DOHH2 (cell line): ENCODE data around the gene PHF8.

Experiments
- EZH2phosphoT487 ChIP-seq: fragments of 200-600 bp; sonication (generic); IDR thresholded peaks from 2 replicates; pipeline ENCODE4 v1.6.1; 2017; ENCODE audit warnings: borderline replicate concordance, mild to moderate bottlenecking, antibody characterized with exemption, low read length, moderate library complexity, mixed read lengths
- TF ChIP-seq, protein P1 (sequence below): fragments of 200-600 bp; sonication (generic); IDR thresholded peaks from one replicate; pipeline ENCODE4 v1.5.1; 2014; ENCODE audit warnings: antibody characterized with exemption, mild to moderate bottlenecking, low read depth, low read length; ENCODE audit not compliant: poor library complexity, severe bottlenecking

DNA sequence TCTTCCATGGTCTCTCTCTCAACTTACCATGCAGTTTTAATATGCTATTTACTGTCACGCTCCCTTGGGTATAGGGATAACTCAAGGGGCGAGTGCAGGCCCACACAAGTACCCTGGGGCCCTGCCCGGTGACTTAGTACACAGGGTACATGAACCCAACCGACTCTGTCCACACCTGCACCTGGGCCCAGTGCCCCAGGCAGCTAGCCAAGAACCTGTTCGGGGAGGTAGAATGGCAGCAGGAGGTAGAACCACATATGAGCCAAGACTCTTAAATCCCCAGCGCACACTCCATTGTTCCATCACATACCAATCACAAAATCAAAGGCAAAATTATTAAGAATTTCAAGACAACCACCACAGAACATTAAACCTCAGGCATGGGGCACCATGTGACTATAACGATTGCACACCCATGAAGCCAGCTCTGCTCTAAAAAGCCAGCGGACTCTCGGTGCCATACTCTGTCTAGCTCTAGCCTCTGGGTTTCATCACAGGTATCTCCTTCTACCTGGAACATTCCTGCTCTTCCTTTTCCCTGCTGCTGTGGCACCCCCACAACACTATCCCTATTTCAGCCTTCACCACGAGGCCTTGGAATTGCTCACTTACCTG, 14.6 kb downstream of the PHF8 start:
- TF ChIP-seq, protein P1, sequence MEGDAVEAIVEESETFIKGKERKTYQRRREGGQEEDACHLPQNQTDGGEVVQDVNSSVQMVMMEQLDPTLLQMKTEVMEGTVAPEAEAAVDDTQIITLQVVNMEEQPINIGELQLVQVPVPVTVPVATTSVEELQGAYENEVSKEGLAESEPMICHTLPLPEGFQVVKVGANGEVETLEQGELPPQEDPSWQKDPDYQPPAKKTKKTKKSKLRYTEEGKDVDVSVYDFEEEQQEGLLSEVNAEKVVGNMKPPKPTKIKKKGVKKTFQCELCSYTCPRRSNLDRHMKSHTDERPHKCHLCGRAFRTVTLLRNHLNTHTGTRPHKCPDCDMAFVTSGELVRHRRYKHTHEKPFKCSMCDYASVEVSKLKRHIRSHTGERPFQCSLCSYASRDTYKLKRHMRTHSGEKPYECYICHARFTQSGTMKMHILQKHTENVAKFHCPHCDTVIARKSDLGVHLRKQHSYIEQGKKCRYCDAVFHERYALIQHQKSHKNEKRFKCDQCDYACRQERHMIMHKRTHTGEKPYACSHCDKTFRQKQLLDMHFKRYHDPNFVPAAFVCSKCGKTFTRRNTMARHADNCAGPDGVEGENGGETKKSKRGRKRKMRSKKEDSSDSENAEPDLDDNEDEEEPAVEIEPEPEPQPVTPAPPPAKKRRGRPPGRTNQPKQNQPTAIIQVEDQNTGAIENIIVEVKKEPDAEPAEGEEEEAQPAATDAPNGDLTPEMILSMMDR: no peak
- no peak for TF ChIP-seq EZH2phosphoT487
